ENCODE measurements around the gene PLEKHA1.
A peak's percentile ranks its signal among the peaks of the same experiment; 100 is the strongest.

Gene PLEKHA1

DNA sequence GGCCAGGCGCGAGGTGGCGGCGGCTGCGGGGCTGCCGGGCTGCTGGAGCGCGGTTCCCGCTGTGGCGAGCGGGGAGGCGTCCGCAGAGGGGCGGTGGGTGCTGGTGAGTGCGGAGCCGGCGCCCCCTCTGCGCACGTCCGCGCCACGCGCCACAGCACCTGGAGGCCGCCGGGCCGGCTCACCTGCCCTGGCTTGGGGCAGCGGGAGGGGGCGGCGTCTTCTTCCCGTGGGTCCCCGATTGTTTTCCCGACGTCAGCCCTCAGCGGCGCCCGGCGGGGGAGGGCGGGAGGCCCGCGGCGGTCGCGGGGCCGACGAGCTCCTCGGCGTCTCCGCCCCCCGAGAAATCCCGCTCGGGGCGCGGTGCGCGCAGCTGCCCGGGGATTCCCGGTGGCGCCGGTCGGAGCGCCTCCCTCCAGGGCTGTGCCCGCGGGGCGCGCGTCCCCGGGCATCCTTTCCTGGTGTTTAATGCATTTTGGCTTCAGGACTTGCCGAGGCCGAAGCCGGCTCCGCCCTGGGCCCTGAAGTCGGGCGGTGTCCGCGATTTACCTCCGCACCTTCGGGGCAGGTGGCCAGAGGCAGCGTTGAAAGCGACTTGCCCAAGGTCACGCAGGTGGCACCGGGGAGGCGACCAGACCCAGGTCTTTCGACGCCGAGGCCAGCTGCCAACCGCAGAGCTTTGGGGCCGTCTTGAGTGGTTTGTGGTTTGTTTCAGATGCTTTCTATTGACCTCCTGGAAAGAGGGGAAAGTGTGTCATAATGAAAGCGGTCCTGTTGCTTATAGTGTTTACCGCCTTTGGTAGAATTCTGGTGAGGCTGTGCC is 561 bp downstream of the PLEKHA1 start:
- Histone ChIP-seq H3K27ac (replicated peaks) (no peak overlapping the region), H3K4me3 (replicated peaks; ENCODE audit: insufficient read depth, low read length) (peak overlapping the region; percentile 53)

DNA sequence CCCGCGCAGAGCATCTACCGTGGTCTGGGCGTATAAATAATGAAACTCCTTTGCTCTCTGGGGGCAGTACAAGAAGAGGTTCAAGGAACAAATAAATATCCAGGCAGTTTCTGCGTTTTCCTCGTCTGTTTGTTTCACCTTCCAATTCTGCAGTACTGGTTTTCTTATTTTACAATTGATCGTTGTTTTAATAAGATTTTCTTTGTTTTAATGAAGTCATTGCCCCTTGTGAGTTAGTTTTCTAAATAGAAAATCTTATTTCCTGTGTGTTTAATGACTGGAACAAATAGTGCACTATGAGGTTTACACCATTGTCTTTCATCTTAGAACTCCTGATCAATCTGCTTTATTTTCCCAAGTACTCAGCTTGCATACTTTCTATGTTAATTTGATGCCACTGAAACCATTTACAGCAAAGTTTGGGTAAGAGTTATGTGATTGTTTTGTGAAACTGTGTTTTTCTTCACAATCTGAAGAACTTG is 1.2 kb downstream of the PLEKHA1 start:
- no peak for DNase-seq (ENCODE audit: low read depth in 1 of 2, low spot score in 1 of 2)
- TF ChIP-seq, protein P1, sequence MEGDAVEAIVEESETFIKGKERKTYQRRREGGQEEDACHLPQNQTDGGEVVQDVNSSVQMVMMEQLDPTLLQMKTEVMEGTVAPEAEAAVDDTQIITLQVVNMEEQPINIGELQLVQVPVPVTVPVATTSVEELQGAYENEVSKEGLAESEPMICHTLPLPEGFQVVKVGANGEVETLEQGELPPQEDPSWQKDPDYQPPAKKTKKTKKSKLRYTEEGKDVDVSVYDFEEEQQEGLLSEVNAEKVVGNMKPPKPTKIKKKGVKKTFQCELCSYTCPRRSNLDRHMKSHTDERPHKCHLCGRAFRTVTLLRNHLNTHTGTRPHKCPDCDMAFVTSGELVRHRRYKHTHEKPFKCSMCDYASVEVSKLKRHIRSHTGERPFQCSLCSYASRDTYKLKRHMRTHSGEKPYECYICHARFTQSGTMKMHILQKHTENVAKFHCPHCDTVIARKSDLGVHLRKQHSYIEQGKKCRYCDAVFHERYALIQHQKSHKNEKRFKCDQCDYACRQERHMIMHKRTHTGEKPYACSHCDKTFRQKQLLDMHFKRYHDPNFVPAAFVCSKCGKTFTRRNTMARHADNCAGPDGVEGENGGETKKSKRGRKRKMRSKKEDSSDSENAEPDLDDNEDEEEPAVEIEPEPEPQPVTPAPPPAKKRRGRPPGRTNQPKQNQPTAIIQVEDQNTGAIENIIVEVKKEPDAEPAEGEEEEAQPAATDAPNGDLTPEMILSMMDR (IDR thresholded peaks at IDR 0.05; ENCODE audit: insufficient read depth, low read length): no peak
- no peak for TF ChIP-seq SPI1 (IDR thresholded peaks at IDR 0.05; ENCODE audit: borderline replicate concordance, low read depth)
- TF ChIP-seq, protein P2, sequence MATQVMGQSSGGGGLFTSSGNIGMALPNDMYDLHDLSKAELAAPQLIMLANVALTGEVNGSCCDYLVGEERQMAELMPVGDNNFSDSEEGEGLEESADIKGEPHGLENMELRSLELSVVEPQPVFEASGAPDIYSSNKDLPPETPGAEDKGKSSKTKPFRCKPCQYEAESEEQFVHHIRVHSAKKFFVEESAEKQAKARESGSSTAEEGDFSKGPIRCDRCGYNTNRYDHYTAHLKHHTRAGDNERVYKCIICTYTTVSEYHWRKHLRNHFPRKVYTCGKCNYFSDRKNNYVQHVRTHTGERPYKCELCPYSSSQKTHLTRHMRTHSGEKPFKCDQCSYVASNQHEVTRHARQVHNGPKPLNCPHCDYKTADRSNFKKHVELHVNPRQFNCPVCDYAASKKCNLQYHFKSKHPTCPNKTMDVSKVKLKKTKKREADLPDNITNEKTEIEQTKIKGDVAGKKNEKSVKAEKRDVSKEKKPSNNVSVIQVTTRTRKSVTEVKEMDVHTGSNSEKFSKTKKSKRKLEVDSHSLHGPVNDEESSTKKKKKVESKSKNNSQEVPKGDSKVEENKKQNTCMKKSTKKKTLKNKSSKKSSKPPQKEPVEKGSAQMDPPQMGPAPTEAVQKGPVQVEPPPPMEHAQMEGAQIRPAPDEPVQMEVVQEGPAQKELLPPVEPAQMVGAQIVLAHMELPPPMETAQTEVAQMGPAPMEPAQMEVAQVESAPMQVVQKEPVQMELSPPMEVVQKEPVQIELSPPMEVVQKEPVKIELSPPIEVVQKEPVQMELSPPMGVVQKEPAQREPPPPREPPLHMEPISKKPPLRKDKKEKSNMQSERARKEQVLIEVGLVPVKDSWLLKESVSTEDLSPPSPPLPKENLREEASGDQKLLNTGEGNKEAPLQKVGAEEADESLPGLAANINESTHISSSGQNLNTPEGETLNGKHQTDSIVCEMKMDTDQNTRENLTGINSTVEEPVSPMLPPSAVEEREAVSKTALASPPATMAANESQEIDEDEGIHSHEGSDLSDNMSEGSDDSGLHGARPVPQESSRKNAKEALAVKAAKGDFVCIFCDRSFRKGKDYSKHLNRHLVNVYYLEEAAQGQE (IDR thresholded peaks at IDR 0.05; ENCODE audit: insufficient replicate concordance, low read depth): no peak
- TF ChIP-seq POLR2AphosphoS5 (IDR thresholded peaks at IDR 0.05; ENCODE audit: low read depth): no peak
- no peak for TF ChIP-seq GABPA (IDR thresholded peaks at IDR 0.05; ENCODE audit: low read depth)
- peaks cover under 1% of the 10 kb centered on the region for H3K27me3 ChIP-seq (ENCODE audit: insufficient read depth, poor library complexity, severe bottlenecking)
- H3K27ac ChIP-seq (replicated peaks): no peak overlapping the region
- H3K4me3 ChIP-seq (replicated peaks; ENCODE audit: insufficient read depth, low read length): no peak overlapping the region; the same call in 1 of the 2 replicates

More for the DNA sequence above, 561 bp downstream of the PLEKHA1 start:
- no peak for TF ChIP-seq GABPA (IDR thresholded peaks at IDR 0.05; ENCODE audit: low read depth)
- TF ChIP-seq, protein P2 (IDR thresholded peaks at IDR 0.05; ENCODE audit: insufficient replicate concordance, low read depth): no peak
- TF ChIP-seq, protein P1 (IDR thresholded peaks at IDR 0.05; ENCODE audit: insufficient read depth, low read length): no peak
- TF ChIP-seq POLR2AphosphoS5 (IDR thresholded peaks at IDR 0.05; ENCODE audit: low read depth): no peak
- no peak for TF ChIP-seq SPI1 (IDR thresholded peaks at IDR 0.05; ENCODE audit: borderline replicate concordance, low read depth)
- DNase-seq (ENCODE audit: low read depth in 1 of 2, low spot score in 1 of 2): peak in 1 of 2 experiments; percentile 28
- H3K27me3 ChIP-seq (ENCODE audit: insufficient read depth, poor library complexity, severe bottlenecking): peaks cover 3% of the 10 kb centered on the region

DNA sequence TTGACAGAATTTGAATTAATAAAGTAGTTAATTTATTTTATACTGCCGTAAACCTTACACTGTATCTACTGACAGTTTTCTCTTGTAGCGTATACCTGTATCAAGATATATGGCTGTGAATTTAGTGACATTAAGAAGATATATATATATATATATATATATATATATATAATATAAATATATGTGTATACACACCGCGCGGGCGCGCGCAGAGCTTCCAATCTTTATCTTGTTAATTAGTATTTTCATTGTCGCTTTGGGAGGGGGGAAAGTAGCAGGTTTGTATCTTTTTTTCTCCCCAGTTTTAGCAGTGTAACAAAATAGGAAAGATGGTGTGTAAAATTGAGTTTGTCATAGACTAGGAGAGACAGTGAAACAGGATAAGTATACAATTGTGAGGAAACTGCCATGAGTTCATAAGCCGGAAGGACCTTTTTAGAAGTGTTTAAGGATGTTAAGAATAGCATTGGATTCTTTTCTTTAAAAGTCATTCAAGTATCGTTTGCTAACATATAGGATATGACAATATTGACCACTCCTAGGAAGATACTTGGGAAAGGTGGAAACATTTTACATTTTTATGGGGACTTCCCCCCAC is 2.0 kb downstream of the PLEKHA1 start:
- TF ChIP-seq, protein P2 (IDR thresholded peaks at IDR 0.05; ENCODE audit: insufficient replicate concordance, low read depth): no peak
- no peak for TF ChIP-seq GABPA (IDR thresholded peaks at IDR 0.05; ENCODE audit: low read depth)
- no peak for TF ChIP-seq SPI1 (IDR thresholded peaks at IDR 0.05; ENCODE audit: borderline replicate concordance, low read depth)
- no peak for TF ChIP-seq POLR2AphosphoS5 (IDR thresholded peaks at IDR 0.05; ENCODE audit: low read depth)
- TF ChIP-seq, protein P1 (IDR thresholded peaks at IDR 0.05; ENCODE audit: insufficient read depth, low read length): no peak
- no peak overlapping the region for H3K27ac ChIP-seq (replicated peaks)
- no peak for DNase-seq (ENCODE audit: low read depth in 1 of 2, low spot score in 1 of 2)
- H3K4me3 ChIP-seq (replicated peaks; ENCODE audit: insufficient read depth, low read length): no peak overlapping the region
- H3K27me3 ChIP-seq (ENCODE audit: insufficient read depth, poor library complexity, severe bottlenecking): no peaks in the 10 kb centered on the region

Measured in HL-60 (cell line).